IMR-90 (cell line): ENCODE data around the gene SYS1. TPM values are rescaled to one million over a fixed set of nuclear protein-coding genes. Genes with fewer than 3 reads are reported as not detected.

Experiments
- ATAC-seq: fragments of 200-7000 bp; cut with Tn5 transposase; 2 replicates; pipeline ENCODE4 v1.9.1; 2020; ENCODE audit warnings: low read depth, mild to moderate bottlenecking, moderate library complexity
- BruUV-seq: library from RNA; stranded (reverse); fragments of 400-500 nt; replicated peaks from 2 replicates; lab custom pipeline; 2021; lab: Mats Ljungman, UMichigan
- CTCF ChIA-PET: fragments of 300-600 bp; formaldehyde crosslinking; extraction: SDS; loops from one replicate; lab custom pipeline; 2021; ENCODE audit warnings: antibody characterized with exemption; lab: Yijun Ruan, JAX
- POLR2A ChIA-PET: fragments of 300-600 bp; sonication (Branson Sonifier 250); formaldehyde crosslinking; loops from one replicate; lab custom pipeline; 2022; ENCODE audit warnings: antibody characterized with exemption; ENCODE audit not compliant: unreplicated experiment; lab: Charles Lee
- DNase-seq: peaks from one replicate; pipeline ENCODE4 v3.0.0; 2013
- H2AFZ ChIP-seq: replicated peaks from 2 replicates; pipeline ENCODE3; 2013; ENCODE audit warnings: low read length, mild to moderate bottlenecking; ENCODE audit not compliant: poor library complexity
- H2AK5ac ChIP-seq: 2 replicates; pipeline ENCODE4 v1.6.1; 2013; ENCODE audit warnings: low read depth, low read length, inconsistent platforms
- H2AK9ac ChIP-seq: replicated peaks from 2 replicates; pipeline ENCODE3; 2013; ENCODE audit warnings: mild to moderate bottlenecking, low read depth, low read length, moderate library complexity; ENCODE audit not compliant: poor library complexity
- H2BK120ac ChIP-seq: 2 replicates; pipeline ENCODE4 v1.6.1; 2013; ENCODE audit warnings: low read depth, low read length, inconsistent platforms
- H2BK15ac ChIP-seq: 3 replicates; pipeline ENCODE4 v1.6.1; 2013; ENCODE audit warnings: low read depth, low read length, inconsistent platforms
- H2BK20ac ChIP-seq: 2 replicates; pipeline ENCODE4 v1.6.1; 2013; ENCODE audit warnings: low read depth, mild to moderate bottlenecking, inconsistent platforms, low read length, moderate library complexity
- H2BK5ac ChIP-seq: 2 replicates; pipeline ENCODE4 v1.6.1; 2013; ENCODE audit warnings: mild to moderate bottlenecking, low read depth, low read length, inconsistent platforms; ENCODE audit not compliant: poor library complexity, severe bottlenecking
- H3K14ac ChIP-seq: replicated peaks from 2 replicates; pipeline ENCODE4 v1.6.1; 2013; ENCODE audit warnings: low read depth, low read length, inconsistent platforms
- H3K18ac ChIP-seq: 2 replicates; pipeline ENCODE4 v1.6.1; 2013; ENCODE audit warnings: low read depth, low read length, control low read depth
- H3K23ac ChIP-seq: 2 replicates; pipeline ENCODE4 v1.6.1; 2013; ENCODE audit warnings: low read depth, low read length, inconsistent platforms
- H3K27ac ChIP-seq: 2 replicates; pipeline ENCODE4 v1.5.1; 2013; ENCODE audit warnings: mild to moderate bottlenecking, control low read depth, low read length; ENCODE audit not compliant: insufficient read depth
- H3K27me3 ChIP-seq: 2 replicates; pipeline ENCODE4 v1.6.1; 2013; ENCODE audit warnings: low read length; ENCODE audit not compliant: control insufficient read depth, insufficient read depth
- H3K36me3 ChIP-seq: 2 replicates; pipeline ENCODE4 v1.6.1; 2013; ENCODE audit warnings: low read length, mixed read lengths; ENCODE audit not compliant: control insufficient read depth, insufficient read depth
- H3K4ac ChIP-seq: 2 replicates; pipeline ENCODE4 v1.6.1; 2013; ENCODE audit warnings: low read depth, low read length, inconsistent platforms
- H3K4me1 ChIP-seq: 2 replicates; pipeline ENCODE4 v1.6.1; 2013; ENCODE audit warnings: low read length, mixed read lengths; ENCODE audit not compliant: control insufficient read depth, insufficient read depth
- H3K4me2 ChIP-seq: 2 replicates; pipeline ENCODE4 v1.6.1; 2013; ENCODE audit warnings: low read depth, mild to moderate bottlenecking, control low read depth, low read length, moderate library complexity
- H3K4me3 ChIP-seq: 2 replicates; pipeline ENCODE4 v1.5.1; 2013; ENCODE audit warnings: low read depth, mild to moderate bottlenecking, control low read depth, low read length, moderate library complexity; ENCODE audit not compliant: insufficient read depth
- H3K56ac ChIP-seq: 2 replicates; pipeline ENCODE4 v1.6.1; 2013; ENCODE audit warnings: low read length, inconsistent platforms; ENCODE audit not compliant: insufficient read depth; ENCODE audit errors: extremely low read depth
- H3K79me1 ChIP-seq, 2 experiments: 2 replicates each; pipeline ENCODE4 v1.6.1; 2013; ENCODE audit warnings: low read length in 2 of 2, inconsistent platforms in 1 of 2, low read depth in 1 of 2
- H3K9ac ChIP-seq: 2 replicates; pipeline ENCODE4 v1.6.1; 2013; ENCODE audit warnings: low read depth, low read length, control low read depth
- H3K9me1 ChIP-seq: 2 replicates; pipeline ENCODE4 v1.6.1; 2013; ENCODE audit warnings: low read length, inconsistent platforms; ENCODE audit not compliant: insufficient read depth
- H3K9me3 ChIP-seq: 2 replicates; pipeline ENCODE4 v1.6.1; 2013; ENCODE audit warnings: low read length; ENCODE audit not compliant: control insufficient read depth, insufficient read depth
- H4K20me1 ChIP-seq: 2 replicates; pipeline ENCODE4 v1.6.1; 2013; ENCODE audit warnings: low read length, inconsistent platforms; ENCODE audit not compliant: insufficient read depth
- H4K5ac ChIP-seq: 2 replicates; pipeline ENCODE4 v1.6.1; 2013; ENCODE audit warnings: mild to moderate bottlenecking, low read depth, low read length, control low read depth
- H4K8ac ChIP-seq, 2 experiments: 2 replicates each; pipeline ENCODE4 v1.6.1; 2013; ENCODE audit warnings: low read depth in 2 of 2, low read length in 2 of 2, control low read depth in 1 of 2, inconsistent platforms in 1 of 2
- H4K91ac ChIP-seq: 2 replicates; pipeline ENCODE4 v1.6.1; 2013; ENCODE audit warnings: low read depth, low read length, inconsistent platforms; ENCODE audit not compliant: insufficient read depth
- BHLHE40 ChIP-seq: fragments of 150-350 bp; IDR thresholded peaks from 2 replicates; pipeline ENCODE4 v1.6.1; 2016; ENCODE audit warnings: mild to moderate bottlenecking, low read depth, low read length
- CEBPB ChIP-seq: IDR thresholded peaks from 2 replicates; pipeline ENCODE4 v1.6.1; 2012; ENCODE audit warnings: low read depth, low read length, improper control_type of control experiment
- CHD1 ChIP-seq: IDR thresholded peaks from 2 replicates; pipeline ENCODE4 v1.6.1; 2012; ENCODE audit warnings: low read depth, low read length, improper control_type of control experiment
- CTCF ChIP-seq: conservative IDR thresholded peaks from 2 replicates; pipeline ENCODE4 v1.5.1; 2012; ENCODE audit warnings: mild to moderate bottlenecking, low read depth, low read length, improper control_type of control experiment
- MAZ ChIP-seq: IDR thresholded peaks from 2 replicates; pipeline ENCODE4 v1.6.1; 2012; ENCODE audit warnings: low read depth, mild to moderate bottlenecking, low read length, improper control_type of control experiment, moderate library complexity, borderline replicate concordance
- NFE2L2 ChIP-seq: fragments of 150-350 bp; IDR thresholded peaks from 2 replicates; pipeline ENCODE4 v1.6.1; 2016; ENCODE audit warnings: low read depth, mild to moderate bottlenecking, low read length
- RAD21 ChIP-seq: IDR thresholded peaks from 2 replicates; pipeline ENCODE4 v1.6.1; 2012; ENCODE audit warnings: low read length, improper control_type of control experiment
- RCOR1 ChIP-seq: IDR thresholded peaks from 2 replicates; pipeline ENCODE4 v1.6.1; 2012; ENCODE audit warnings: mild to moderate bottlenecking, low read length, improper control_type of control experiment; ENCODE audit not compliant: insufficient replicate concordance
- RFX5 ChIP-seq: IDR thresholded peaks from 2 replicates; pipeline ENCODE4 v1.8.0; 2012; ENCODE audit warnings: low read depth, mild to moderate bottlenecking, low read length, moderate library complexity
- SMC3 ChIP-seq: fragments of 150-350 bp; IDR thresholded peaks from 2 replicates; pipeline ENCODE4 v1.6.1; 2016; ENCODE audit warnings: low read depth, mild to moderate bottlenecking, antibody characterized with exemption, low read length, moderate library complexity
- USF2 ChIP-seq: fragments of 150-350 bp; IDR thresholded peaks from 2 replicates; pipeline ENCODE4 v1.6.1; 2017; ENCODE audit warnings: mild to moderate bottlenecking, antibody characterized with exemption, low read length, low read depth
- WGBS, 2 experiments: methylation state at CpG; one replicate each; pipeline versions ENCODE4 v1.1.5 to v1.1.7; 2013; ENCODE audit warnings: missing lambda C conversion rate in 2 of 2; ENCODE audit not compliant: insufficient read length in 1 of 2; ENCODE audit errors: extremely low coverage in 2 of 2; 5-methylcytosine and 5-hydroxymethylcytosine counted together
- dilution Hi-C: fragments of 300-500 bp; cut with HindIII; formaldehyde crosslinking; loops from one replicate; pipeline ENCODE4 v1.14.3; 2018; ENCODE audit warnings: low sequenced_read_pairs; ENCODE audit not compliant: unreplicated experiment
- in situ Hi-C: fragments of 300-500 bp; cut with MboI; formaldehyde crosslinking; loops from 3 replicates; pipeline ENCODE4 v1.14.3; 2019; ENCODE audit warnings: low sequenced_read_pairs, inconsistent platforms, mixed read lengths
- intact Hi-C: fragments of 100-400 bp; cut with micrococcal nuclease; formaldehyde crosslinking; loops from 2 replicates; pipeline ENCODE4 v1.10.0; 2022
- polyA plus RNA-seq, 3 experiments: library from polyadenylated mRNA; depleted of rRNA; stranded (reverse); fragments of >200 nt; gene quantifications; 2 replicates each; pipeline ENCODE4 v1.2.3, GENCODE V29; 2012; ENCODE audit warnings: low replicate concordance in 1 of 3
- total RNA-seq: library from RNA; depleted of rRNA; stranded (reverse); fragments of >200 nt; gene quantifications from 2 replicates; pipeline ENCODE4 v1.2.3, GENCODE V29; 2012

The SYS1 gene
- total and polyA plus RNA-seq, 2 of the 4 experiments (the other 2 are of a cell fraction): 12.9 to 24.6 TPM

GRCh38 chr20:45399018-45399417 is 36.1 kb downstream of the SYS1 start:
- Histone ChIP-seq H2BK120ac (no peak overlapping the region), H3K9me3 (peaks cover 6% of the 10 kb centered on the region; the same call in 1 of the 2 replicates), H4K91ac (no peak overlapping the region), H3K9me1 (no peaks in the 10 kb centered on the region), H3K27ac (no peak overlapping the region), H2AK5ac (no peak overlapping the region), H2BK15ac (no peak overlapping the region), H3K18ac (no peak overlapping the region), H2AK9ac (no peak overlapping the region), H3K14ac (no peak overlapping the region), H3K56ac (no peak overlapping the region), H3K4me2 (no peak overlapping the region), H2BK5ac (no peak overlapping the region), H4K5ac (no peak overlapping the region), H3K9ac (no peak overlapping the region), H3K27me3 (no peaks in the 10 kb centered on the region), H3K36me3 (no peaks in the 10 kb centered on the region), H2AFZ (no peak overlapping the region), H4K20me1 (no peaks in the 10 kb centered on the region), H2BK20ac (no peak overlapping the region), H3K4me1 (no peaks in the 10 kb centered on the region), H4K8ac (no peak overlapping the region), H3K4ac (no peak overlapping the region), H3K4me3 (no peak overlapping the region), H3K79me1 (no peaks in the 10 kb centered on the region), H3K23ac (no peak overlapping the region)
- no CpG with 5 or more reads among the region's 1 CpG for WGBS, 2 experiments
- ChIA-PET CTCF (interaction anchor here (0.7 kb wide), 1 partner anchor 25 kb away, joined by 3 read pairs; no protein-coding TSS in a partner anchor), POLR2A (no interaction called here)
- in situ Hi-C loops (no loop called here), dilution Hi-C loops (no loop called here), intact Hi-C loops (no loop called here)
- no peak for TF ChIP-seq CEBPB
- no peak for TF ChIP-seq SMC3
- no peak for TF ChIP-seq NFE2L2
- no peak for TF ChIP-seq RAD21
- no peak for TF ChIP-seq CHD1
- TF ChIP-seq RCOR1: no peak
- no peak for TF ChIP-seq BHLHE40
- TF ChIP-seq MAZ: no peak
- TF ChIP-seq CTCF: no peak
- TF ChIP-seq USF2: no peak
- TF ChIP-seq RFX5: no peak
- BruUV-seq: no TSS peak
- no peak for DNase-seq
- ATAC-seq: no peak
